ENCODE results near the gene RTN4R.

- TF ChIP-seq CTCF (IDR thresholded peaks at IDR 0.05; ENCODE audit: low read depth, low read length, poor library complexity, severe bottlenecking) (no peak), EZH2phosphoT487 (IDR thresholded peaks at IDR 0.05; ENCODE audit: borderline replicate concordance, low read length) (no peak)
Observed at GRCh38 chr22:20259327-20259688, 8.8 kb downstream of the RTN4R start.

All from DOHH2 (cell line).